Right ventricle myocardium inferior (tissue), 1 donor: Measurements from ENCODE around the gene KRTAP5-8. TPM values are rescaled to one million over a fixed set of nuclear protein-coding genes. Genes with fewer than 3 reads are reported as not detected.
"Not testable (repeated sequence)": the region's sequence is repeated elsewhere in the genome, so short reads cannot be mapped to it uniquely, and the experiment has no call there.

Experiments used
- ATAC-seq: fragments of 200-7000 bp; cut with Tn5 transposase; one replicate; pipeline ENCODE4 v1.9.1; 2020; ENCODE audit warnings: mild to moderate bottlenecking, moderate library complexity
- DNase-seq: peaks from one replicate; pipeline ENCODE4 v3.0.0; 2021; ENCODE audit errors: missing footprints
- intact Hi-C: fragments of 100-400 bp; cut with DNase I; formaldehyde crosslinking; loops from one replicate; pipeline ENCODE4 v1.11.0; 2022
- total RNA-seq: library from RNA; stranded (reverse); fragmentation: NEBNext Ultra II Directional; extraction: Animal tissue kit (Norgen Biotek cat#: 25700); gene quantifications from one replicate; pipeline ENCODE4 v1.2.1, GENCODE V29; 2021
- donor health status: DM: no; HTN: yes; CAD: no; lungs with severe emphysema.

KRTAP5-8 gene
- total RNA-seq, 1 donor from 2014 or later, result not detected

- ATAC-seq (no peak), DNase-seq (no peak)
- intact Hi-C loops, result no loop called here
These were observed 33.3 kb upstream of the KRTAP5-8 start for GRCh38 chr11:71504531-71504930.

- intact Hi-C loops, result no loop called here
- ATAC-seq (no peak), DNase-seq (no peak)
These were observed 32.8 kb upstream of the KRTAP5-8 start for GRCh38 chr11:71505001-71505400.

GRCh38 chr11:71505781-71506180, 32.0 kb upstream of the KRTAP5-8 start:
- intact Hi-C loops, result no loop called here
- no peak for ATAC-seq
- no peak for DNase-seq

GRCh38 chr11:71507102-71507501, 30.7 kb upstream of the KRTAP5-8 start:
- DNase-seq (no peak), ATAC-seq (no peak)
- intact Hi-C loops, result no loop called here

GRCh38 chr11:71518506-71519471, 19.0 kb upstream of the KRTAP5-8 start:
- no peak for ATAC-seq
- intact Hi-C loops, result no loop called here
- DNase-seq, result no peak

- intact Hi-C loops, result no loop called here
- DNase-seq (no peak), ATAC-seq (no peak)
These were observed 18.3 kb upstream of the KRTAP5-8 start for GRCh38 chr11:71519546-71519945.

- ATAC-seq (no peak), DNase-seq (no peak)
- intact Hi-C loops, result no loop called here
These were observed 12.5 kb upstream of the KRTAP5-8 start for GRCh38 chr11:71525188-71525937.

- ATAC-seq (no peak), DNase-seq (no peak)
- intact Hi-C loops, result no loop called here
These were observed 11.8 kb upstream of the KRTAP5-8 start for GRCh38 chr11:71525938-71526495.

- ATAC-seq, DNase-seq, intact Hi-C loops: not testable (repeated sequence)
These were observed 10.8 kb upstream of the KRTAP5-8 start, which contains the start of gene KRTAP5-7 for GRCh38 chr11:71526796-71527575. Gene KRTAP5-7, plus strand, starts transcription at chr11:71527267. Its CDS starts 34 bp downstream, at chr11:71527301.

GRCh38 chr11:71527576-71528210, 10.1 kb upstream of the KRTAP5-8 start:
- ATAC-seq, result no peak
- intact Hi-C loops, result no loop called here
- no peak for DNase-seq

GRCh38 chr11:71530602-71531001, 7.2 kb upstream of the KRTAP5-8 start:
- ATAC-seq, result no peak
- no peak for DNase-seq
- intact Hi-C loops, result no loop called here

- DNase-seq, result no peak
- intact Hi-C loops, result no loop called here
These were observed 5.7 kb upstream of the KRTAP5-8 start for GRCh38 chr11:71532036-71532610.

GRCh38 chr11:71534711-71535608, 2.9 kb upstream of the KRTAP5-8 start:
- intact Hi-C loops, ATAC-seq: not testable (repeated sequence)

More at GRCh38 chr11:71532036-71532610, 5.7 kb upstream of the KRTAP5-8 start:
- ATAC-seq, result no peak

GRCh38 chr11:71535825-71536224, 2.0 kb upstream of the KRTAP5-8 start:
- ATAC-seq, result no peak
- intact Hi-C loops, result no loop called here

More at GRCh38 chr11:71534711-71535608, 2.9 kb upstream of the KRTAP5-8 start:
- not testable (repeated sequence) for DNase-seq

GRCh38 chr11:71537537-71537936, 288 bp upstream of the KRTAP5-8 start:
- DNase-seq (no peak), ATAC-seq (no peak)
- intact Hi-C loops, result no loop called here

More at GRCh38 chr11:71535825-71536224, 2.0 kb upstream of the KRTAP5-8 start:
- DNase-seq, result no peak

- intact Hi-C loops, result no loop called here
- no peak for ATAC-seq
- no peak for DNase-seq
These were observed 803 bp downstream of the KRTAP5-8 start for GRCh38 chr11:71538666-71538990.

- intact Hi-C loops, result no loop called here
- ATAC-seq (no peak), DNase-seq (no peak)
These were observed 1.2 kb downstream of the KRTAP5-8 start for GRCh38 chr11:71539017-71539416.
